Osteoblast (primary cell): ENCODE measurements around the gene DPF1. TPM values are rescaled to one million over a fixed set of nuclear protein-coding genes. Genes with fewer than 3 reads are reported as not detected.
A peak's percentile ranks its signal among the peaks of the same experiment; 100 is the strongest.
"Not testable (repeated sequence)": the region's sequence is repeated elsewhere in the genome, so short reads cannot be mapped to it uniquely, and the experiment has no call there.

Experiments used
- DNase-seq: peaks from one replicate; pipeline ENCODE4 v3.0.0; 2011; ENCODE audit warnings: low spot score, mixed read lengths; ENCODE audit not compliant: insufficient read length; ENCODE audit errors: missing footprints
- H2AFZ ChIP-seq: 2 replicates; pipeline ENCODE4 v1.6.0; 2011; ENCODE audit warnings: mild to moderate bottlenecking, low read length
- H3K27ac ChIP-seq: 2 replicates; pipeline ENCODE4 v1.5.1; 2011; ENCODE audit warnings: mild to moderate bottlenecking, low read depth, low read length, moderate library complexity
- H3K27me3 ChIP-seq: 2 replicates; pipeline ENCODE4 v1.6.0; 2012; ENCODE audit warnings: mild to moderate bottlenecking, control low read depth, inconsistent platforms, low read length, moderate library complexity; ENCODE audit not compliant: insufficient read depth
- H3K36me3 ChIP-seq: 2 replicates; pipeline ENCODE4 v1.5.1; 2011; ENCODE audit warnings: mild to moderate bottlenecking, low read length, control low read depth, moderate library complexity; ENCODE audit not compliant: insufficient read depth
- H3K4me1 ChIP-seq: 2 replicates; pipeline ENCODE4 v1.5.1; 2011; ENCODE audit warnings: mild to moderate bottlenecking, low read length, control low read depth, moderate library complexity; ENCODE audit not compliant: insufficient read depth
- H3K4me2 ChIP-seq: 2 replicates; pipeline ENCODE4 v1.6.0; 2011; ENCODE audit warnings: mild to moderate bottlenecking, low read length; ENCODE audit not compliant: insufficient read depth
- H3K4me3 ChIP-seq: fragments of 200-600 bp; sonication (generic); 3 replicates; pipeline ENCODE4 v1.5.1; 2012; ENCODE audit warnings: mild to moderate bottlenecking, low read length, inconsistent platforms; ENCODE audit not compliant: insufficient read depth
- H3K79me2 ChIP-seq: 2 replicates; pipeline ENCODE4 v1.6.0; 2012; ENCODE audit warnings: mild to moderate bottlenecking, low read length, control low read depth, inconsistent platforms; ENCODE audit not compliant: insufficient read depth
- H3K9me3 ChIP-seq: 2 replicates; pipeline ENCODE4 v1.5.1; 2011; ENCODE audit warnings: low read depth, low read length, control low read depth
- H4K20me1 ChIP-seq: 2 replicates; pipeline ENCODE4 v1.6.0; 2012; ENCODE audit warnings: mild to moderate bottlenecking, low read length, control low read depth; ENCODE audit not compliant: insufficient read depth
- CTCF ChIP-seq: IDR thresholded peaks from 2 replicates; pipeline ENCODE4 v1.5.1; 2011; ENCODE audit warnings: mild to moderate bottlenecking, low read depth, low read length, moderate library complexity; ENCODE audit errors: extremely low read depth
- total RNA-seq: library from RNA; depleted of rRNA; stranded (reverse); fragments of >200 nt; gene quantifications from 2 replicates; pipeline ENCODE4 v1.2.3, GENCODE V29; 2012

The DPF1 gene
- total RNA-seq, 1 donor: 0.72 TPM

- TF ChIP-seq CTCF: no peak
- DNase-seq: peak; percentile 73
- no peaks in the 10 kb centered on the region for H4K20me1 ChIP-seq
- no peaks in the 10 kb centered on the region for H3K27me3 ChIP-seq
- peak within 1 kb of the TSS; percentile 83 for H3K4me2 ChIP-seq
- H3K79me2 ChIP-seq: no peaks in the 10 kb centered on the region
- H3K4me1 ChIP-seq: peaks cover 20% of the 10 kb centered on the region
- peak within 1 kb of the TSS; percentile 82 for H2AFZ ChIP-seq
- no peak within 1 kb of the TSS for H3K27ac ChIP-seq
- H3K4me3 ChIP-seq: peak within 1 kb of the TSS; percentile 71
- H3K36me3 ChIP-seq: no peaks in the 10 kb centered on the region
- no peaks in the 10 kb centered on the region for H3K9me3 ChIP-seq
Measured at GRCh38 chr19:38264486-38265212, 40.6 kb upstream of the DPF1 start, which contains the start of gene SPINT2. TSS of gene SPINT2 (plus strand) at chr19:38264573. CDS start at chr19:38264893, 320 bp downstream.

- peaks cover 20% of the 10 kb centered on the region for H3K4me1 ChIP-seq
- TF ChIP-seq CTCF: no peak
- no peaks in the 10 kb centered on the region for H3K27me3 ChIP-seq
- H3K4me2 ChIP-seq: peak overlapping the region; percentile 83
- H3K36me3 ChIP-seq: no peaks in the 10 kb centered on the region
- peak overlapping the region; percentile 71 for H3K4me3 ChIP-seq
- H4K20me1 ChIP-seq: no peaks in the 10 kb centered on the region
- no peaks in the 10 kb centered on the region for H3K79me2 ChIP-seq
- H2AFZ ChIP-seq: peak overlapping the region; percentile 77
- DNase-seq: peak; percentile 66
- no peak overlapping the region for H3K27ac ChIP-seq
- no peaks in the 10 kb centered on the region for H3K9me3 ChIP-seq
Measured at GRCh38 chr19:38263689-38264485, 39.9 kb upstream of the DPF1 start.

GRCh38 chr19:38262585-38263268 is 38.7 kb upstream of the DPF1 start:
- H3K9me3 ChIP-seq: no peaks in the 10 kb centered on the region
- no peaks in the 10 kb centered on the region for H4K20me1 ChIP-seq
- H3K4me1 ChIP-seq: peaks cover 20% of the 10 kb centered on the region
- H3K27me3 ChIP-seq: no peaks in the 10 kb centered on the region
- no peak overlapping the region for H3K4me3 ChIP-seq
- no peaks in the 10 kb centered on the region for H3K36me3 ChIP-seq
- no peak for DNase-seq
- no peak for TF ChIP-seq CTCF
- H3K27ac ChIP-seq: no peak overlapping the region
- H2AFZ ChIP-seq: no peak overlapping the region
- no peak overlapping the region for H3K4me2 ChIP-seq
- H3K79me2 ChIP-seq: no peaks in the 10 kb centered on the region

DNA sequence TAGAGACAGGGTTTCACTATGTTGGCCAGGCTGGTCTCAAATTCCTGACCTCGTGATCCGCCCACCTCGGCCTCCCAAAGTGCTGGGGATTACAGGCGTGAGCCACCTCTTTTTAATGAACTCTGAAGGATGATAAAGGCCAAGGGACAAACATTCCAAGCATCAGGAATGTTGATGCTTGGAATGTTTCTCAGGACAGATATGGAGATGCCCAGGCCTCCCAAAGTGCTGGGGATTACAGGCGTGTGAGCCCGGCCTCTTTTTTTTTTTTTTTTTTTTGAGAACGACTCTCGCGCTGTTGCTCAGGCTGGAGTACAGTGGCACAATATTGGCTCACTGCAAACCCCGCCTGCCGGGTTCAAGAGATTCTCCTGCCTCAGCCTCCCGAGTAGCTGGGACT is 37.9 kb upstream of the DPF1 start:
- H3K4me3 ChIP-seq, H2AFZ ChIP-seq, DNase-seq, H3K27me3 ChIP-seq, H3K27ac ChIP-seq, H3K4me2 ChIP-seq, H3K9me3 ChIP-seq, H3K36me3 ChIP-seq, H3K79me2 ChIP-seq, H4K20me1 ChIP-seq: not testable (repeated sequence)
- peaks cover 14% of the 10 kb centered on the region for H3K4me1 ChIP-seq
